Superior temporal gyrus (tissue), 1 donor: ENCODE measurements around the gene BORCS8.
"Not testable (repeated sequence)": the region's sequence is repeated elsewhere in the genome, so short reads cannot be mapped to it uniquely, and the experiment has no call there.

Experiments
- DNase-seq: peaks from one replicate; pipeline ENCODE4 v3.0.0-alpha.2; 2016; ENCODE audit errors: extremely low spot score

The BORCS8 gene

GRCh38 chr19:19179548-19180441 is 12.2 kb downstream of the BORCS8 start:
- DNase-seq, result no peak

- DNase-seq, result no peak
These were observed 15.0 kb downstream of the BORCS8 start for GRCh38 chr19:19176950-19177349.

GRCh38 chr19:19173243-19173642 is 18.7 kb downstream of the BORCS8 start:
- DNase-seq, result not testable (repeated sequence)

- DNase-seq, result no peak
These were observed 20.0 kb downstream of the BORCS8 start for GRCh38 chr19:19171821-19172532.

- DNase-seq, result no peak
These were observed 20.9 kb downstream of the BORCS8 start for GRCh38 chr19:19170873-19171672.

- DNase-seq, result peak; percentile 12
These were observed 21.7 kb downstream of the BORCS8 start, which contains the start of gene MEF2B for GRCh38 chr19:19170053-19170872. Gene MEF2B (minus strand): TSS chr19:19170263. CDS start chr19:19150735, 19,528 bp downstream.

- no peak for DNase-seq
These were observed 22.5 kb downstream of the BORCS8 start for GRCh38 chr19:19169236-19170052.

- DNase-seq, result no peak
These were observed 24.3 kb downstream of the BORCS8 start for GRCh38 chr19:19167612-19168011.

- DNase-seq, result no peak
These were observed 26.6 kb downstream of the BORCS8 start for GRCh38 chr19:19165396-19165795.

- DNase-seq, result no peak
These were observed 29.5 kb downstream of the BORCS8 start for GRCh38 chr19:19162495-19162894.

GRCh38 chr19:19160461-19161035 is 31.4 kb downstream of the BORCS8 start:
- DNase-seq, result no peak

- no peak for DNase-seq
These were observed 32.4 kb downstream of the BORCS8 start for GRCh38 chr19:19159534-19159933.

GRCh38 chr19:19157808-19158207 is 34.1 kb downstream of the BORCS8 start:
- no peak for DNase-seq

GRCh38 chr19:19155495-19156219 is 36.3 kb downstream of the BORCS8 start:
- DNase-seq, result no peak

- DNase-seq, result no peak
These were observed 37.0 kb downstream of the BORCS8 start for GRCh38 chr19:19154768-19155494.

GRCh38 chr19:19152668-19153384 is 39.1 kb downstream of the BORCS8 start:
- no peak for DNase-seq

GRCh38 chr19:19151418-19151817 is 40.5 kb downstream of the BORCS8 start:
- DNase-seq, result no peak

- DNase-seq, result no peak
These were observed 42.5 kb downstream of the BORCS8 start for GRCh38 chr19:19149435-19149834.
